GM18502 (cell line): ENCODE data around the gene VCL.
A peak's percentile ranks its signal among the peaks of the same experiment; 100 is the strongest.
"Not testable (repeated sequence)": the region's sequence is repeated elsewhere in the genome, so short reads cannot be mapped to it uniquely, and the experiment has no call there.

Source experiments
- ATAC-seq: cut with Tn5 transposase; IDR thresholded peaks from one replicate; pipeline ENCODE4 v1.9.1; 2021; ENCODE audit warnings: mild to moderate bottlenecking; ENCODE audit not compliant: unreplicated experiment, poor library complexity

The VCL gene

DNA sequence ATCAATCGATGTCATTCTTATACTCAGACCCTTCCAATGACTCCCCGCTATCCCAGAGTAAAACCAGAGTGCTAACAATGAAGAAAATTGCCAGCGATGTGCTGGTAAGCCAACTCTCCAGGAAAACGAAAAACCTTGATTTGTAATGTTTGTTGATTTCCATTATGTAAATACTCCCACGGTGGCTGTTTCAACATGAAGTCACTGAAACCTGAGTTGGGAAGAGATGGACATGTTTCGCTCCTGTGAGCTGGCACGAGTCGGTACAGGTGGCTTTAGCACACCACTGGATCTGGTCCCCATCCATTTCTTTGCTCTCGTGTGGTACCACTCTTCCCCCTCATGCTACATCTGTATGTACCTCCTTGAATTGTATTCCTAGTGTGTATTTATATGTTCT lies 99.9 kb downstream of the VCL start:
- no peak for ATAC-seq

DNA sequence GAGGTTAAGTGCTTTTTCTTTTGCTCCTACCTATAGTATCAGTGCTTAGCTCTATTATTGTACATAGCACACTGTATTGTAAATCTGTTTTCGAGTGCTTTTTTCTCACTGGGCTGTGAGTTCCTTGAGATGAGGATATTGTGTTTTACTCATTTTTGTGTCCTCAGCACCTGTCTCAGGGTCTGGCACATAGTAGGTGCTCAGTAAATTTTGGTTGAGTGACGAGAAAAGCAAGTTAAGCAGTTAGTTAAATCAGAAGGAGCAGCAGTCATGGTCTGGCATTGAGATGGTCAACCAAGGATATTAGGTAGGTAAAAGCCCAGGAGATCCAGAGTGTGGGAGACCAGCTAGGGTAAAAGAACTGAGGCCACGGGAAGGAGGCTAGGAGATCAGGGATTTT lies 101.5 kb downstream of the VCL start:
- no peak for ATAC-seq

DNA sequence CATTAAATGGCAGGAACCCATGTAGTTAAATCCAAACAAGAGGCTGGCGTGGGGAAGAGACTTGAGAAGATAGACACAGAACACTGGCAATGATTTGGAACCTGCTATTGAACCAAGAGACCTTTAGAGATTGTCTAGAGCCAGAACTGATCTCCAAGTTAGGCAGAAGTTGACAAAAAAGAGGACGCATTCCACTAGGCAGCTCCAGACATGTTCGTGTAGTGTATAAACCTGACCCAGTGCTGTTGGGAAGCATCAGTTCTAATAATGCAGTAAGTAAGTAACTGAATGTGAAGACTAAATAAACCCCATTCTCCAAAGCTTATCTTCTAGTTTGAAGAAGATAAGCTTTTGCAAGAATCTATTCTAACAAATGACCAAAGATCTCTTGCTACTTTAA lies 101.9 kb downstream of the VCL start:
- no peak for ATAC-seq

DNA sequence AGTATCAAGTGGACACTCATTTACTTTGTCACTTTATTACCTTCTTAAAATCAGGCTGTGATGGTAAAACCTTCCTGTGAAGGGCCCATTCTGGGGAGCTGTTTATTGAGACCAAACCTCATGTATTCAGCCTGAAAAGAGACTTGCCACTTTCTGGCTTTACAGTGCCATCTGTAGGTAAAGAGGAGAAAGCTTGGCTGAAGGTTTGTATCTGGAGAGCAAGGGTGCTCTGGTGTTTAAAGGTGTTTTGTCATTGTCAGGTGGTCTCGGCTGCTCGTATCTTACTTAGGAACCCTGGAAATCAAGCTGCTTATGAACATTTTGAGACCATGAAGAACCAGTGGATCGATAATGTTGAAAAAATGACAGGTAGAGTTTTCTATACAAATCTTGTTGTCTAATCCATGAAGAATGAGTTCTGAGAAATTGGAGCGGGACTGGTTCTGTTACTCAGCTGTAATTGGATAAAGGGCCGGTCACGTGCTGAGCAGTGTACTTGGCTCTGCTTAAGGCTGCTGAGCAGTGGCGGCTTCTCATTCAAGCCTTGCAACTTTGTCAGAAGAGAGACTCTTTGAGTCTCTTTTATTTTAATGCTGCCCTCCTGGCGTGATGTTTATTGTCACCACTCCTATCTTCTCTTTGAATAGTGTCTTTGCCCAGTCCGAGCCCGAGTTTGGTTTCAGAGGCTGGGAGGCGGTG lies 105.8 kb downstream of the VCL start:
- no peak for ATAC-seq

DNA sequence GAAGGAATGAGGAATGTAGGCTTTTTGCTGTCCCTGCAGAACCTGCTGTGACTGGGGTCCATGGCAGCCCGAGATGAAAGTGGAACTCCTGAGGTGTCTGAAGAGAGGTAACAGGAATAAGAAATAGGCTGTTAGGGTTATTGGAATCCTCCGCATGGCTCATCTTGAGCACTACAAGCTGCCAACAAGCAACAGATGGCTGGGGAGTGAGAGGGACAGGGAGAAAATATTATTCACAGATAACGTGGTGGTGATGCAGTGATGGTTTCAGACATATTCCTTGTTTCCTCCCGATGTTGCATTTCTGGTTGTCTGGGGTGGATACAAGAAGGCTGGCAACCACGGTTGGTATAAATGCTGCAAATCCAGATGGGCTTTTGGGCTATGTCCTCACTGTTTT lies 106.6 kb downstream of the VCL start:
- no peak for ATAC-seq

DNA sequence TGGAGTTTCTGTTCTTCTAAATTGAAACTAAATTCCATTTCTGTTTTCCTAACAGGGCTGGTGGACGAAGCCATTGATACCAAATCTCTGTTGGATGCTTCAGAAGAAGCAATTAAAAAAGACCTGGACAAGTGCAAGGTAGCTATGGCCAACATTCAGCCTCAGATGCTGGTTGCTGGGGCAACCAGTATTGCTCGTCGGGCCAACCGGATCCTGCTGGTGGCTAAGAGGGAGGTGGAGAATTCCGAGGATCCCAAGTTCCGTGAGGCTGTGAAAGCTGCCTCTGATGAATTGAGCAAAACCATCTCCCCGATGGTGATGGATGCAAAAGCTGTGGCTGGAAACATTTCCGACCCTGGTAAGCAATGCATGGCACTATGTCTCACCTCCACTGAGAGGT lies 107.1 kb downstream of the VCL start:
- no peak for ATAC-seq

DNA sequence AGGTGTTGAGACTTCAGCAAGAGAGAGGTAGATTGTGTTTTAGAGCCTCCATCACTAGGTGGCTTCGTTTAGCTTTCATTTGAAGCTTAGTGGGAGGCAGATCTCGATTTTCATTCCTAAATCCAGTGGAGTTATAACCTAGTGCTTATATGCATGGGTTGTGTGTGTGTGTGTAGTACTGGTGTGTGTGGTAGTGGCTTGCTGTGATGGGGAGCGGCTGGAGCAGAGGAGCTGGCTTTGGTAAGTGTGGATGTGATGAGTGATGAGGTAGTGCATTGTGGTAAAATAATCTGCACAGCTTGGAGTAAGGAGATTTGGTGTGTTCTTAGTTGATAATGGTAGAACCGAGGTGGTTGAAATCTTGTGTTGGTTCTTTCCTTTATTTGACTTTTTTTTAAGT lies 109.5 kb downstream of the VCL start:
- no peak for ATAC-seq

DNA sequence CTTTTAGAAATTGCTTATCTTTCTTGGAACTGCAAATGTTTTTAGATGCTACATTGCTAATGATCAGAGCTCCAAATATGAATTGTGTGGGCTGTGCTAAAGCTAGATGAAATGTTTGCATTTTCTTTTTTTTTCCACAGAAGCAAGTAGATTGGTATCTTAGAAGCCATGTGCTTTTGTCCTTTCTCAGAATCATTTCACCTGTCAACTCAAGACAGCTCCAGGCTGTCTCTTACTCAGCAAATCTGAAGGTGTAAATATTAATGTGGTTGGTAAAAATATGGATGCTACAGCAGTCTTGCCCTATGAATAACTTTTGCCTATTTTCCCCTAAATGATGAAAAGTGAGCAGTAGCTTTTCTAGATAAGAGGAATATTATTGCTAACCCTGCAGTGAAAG lies 111.5 kb downstream of the VCL start:
- no peak for ATAC-seq

DNA sequence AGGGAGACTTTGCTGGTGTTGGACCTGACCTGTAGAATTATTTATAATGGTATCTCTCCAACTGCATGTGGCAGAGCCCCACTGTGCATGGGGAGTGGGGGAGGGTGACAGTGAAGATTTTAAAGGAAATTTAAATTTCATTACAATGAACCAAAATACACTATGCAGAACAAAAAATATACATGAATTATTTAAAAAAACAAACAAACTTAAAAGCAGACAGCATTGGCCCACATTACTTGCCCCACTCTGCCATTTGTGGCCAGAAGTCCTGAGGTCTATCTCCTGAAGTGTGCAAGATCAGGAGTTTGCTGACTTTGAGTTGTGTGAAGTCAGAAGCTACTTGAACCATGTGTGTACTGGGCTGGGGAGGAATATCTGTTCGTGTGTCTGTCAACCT lies 112.2 kb downstream of the VCL start:
- no peak for ATAC-seq

DNA sequence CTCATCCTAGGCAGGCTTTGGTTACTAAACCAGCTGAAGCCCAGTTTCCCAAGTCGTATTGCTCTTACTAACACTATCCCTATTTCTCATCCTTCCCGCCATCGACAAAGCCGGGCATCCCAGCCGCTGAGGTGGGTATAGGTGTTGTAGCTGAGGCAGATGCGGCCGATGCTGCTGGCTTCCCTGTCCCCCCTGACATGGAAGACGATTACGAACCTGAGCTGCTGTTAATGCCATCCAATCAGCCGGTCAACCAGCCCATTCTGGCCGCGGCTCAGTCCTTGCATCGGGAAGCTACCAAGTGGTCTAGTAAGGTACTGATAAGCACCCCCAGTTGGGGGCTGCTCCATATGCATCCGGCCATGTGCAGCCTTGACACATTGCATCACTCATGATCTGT lies 113.9 kb downstream of the VCL start:
- no peak for ATAC-seq

DNA sequence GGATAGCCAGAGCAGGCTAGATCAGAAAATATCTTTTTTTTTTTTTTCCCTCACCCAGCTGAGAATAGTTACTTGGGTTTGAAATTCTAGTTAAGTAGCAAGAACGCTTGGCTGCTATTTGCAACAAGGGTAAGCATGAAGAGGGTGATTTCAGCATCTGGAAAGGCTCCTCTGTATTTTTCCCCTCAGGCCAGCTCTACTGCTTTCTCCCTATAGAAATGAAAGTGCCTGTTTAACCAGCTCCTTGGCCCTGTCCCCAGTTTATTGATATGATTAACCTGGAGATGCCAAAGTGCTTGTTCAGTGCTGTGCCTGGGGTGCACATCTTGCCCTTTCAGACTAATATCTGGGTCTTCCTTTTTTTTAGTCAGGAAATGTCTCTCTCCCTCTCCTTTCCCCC lies 115.6 kb downstream of the VCL start:
- no peak for ATAC-seq

DNA sequence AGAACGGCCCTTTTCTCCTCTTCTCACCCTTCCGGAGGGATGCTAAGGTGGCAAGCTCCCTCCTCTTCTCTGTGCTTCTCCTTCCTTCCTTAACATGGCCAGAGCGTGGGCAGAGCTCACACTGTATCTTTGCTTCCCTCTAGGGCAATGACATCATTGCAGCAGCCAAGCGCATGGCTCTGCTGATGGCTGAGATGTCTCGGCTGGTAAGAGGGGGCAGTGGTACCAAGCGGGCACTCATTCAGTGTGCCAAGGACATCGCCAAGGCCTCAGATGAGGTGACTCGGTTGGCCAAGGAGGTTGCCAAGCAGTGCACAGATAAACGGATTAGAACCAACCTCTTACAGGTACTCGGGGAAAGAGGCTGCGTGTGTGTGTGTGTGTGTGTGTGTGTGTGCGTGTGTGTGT lies 116.1 kb downstream of the VCL start:
- ATAC-seq: no peak

DNA sequence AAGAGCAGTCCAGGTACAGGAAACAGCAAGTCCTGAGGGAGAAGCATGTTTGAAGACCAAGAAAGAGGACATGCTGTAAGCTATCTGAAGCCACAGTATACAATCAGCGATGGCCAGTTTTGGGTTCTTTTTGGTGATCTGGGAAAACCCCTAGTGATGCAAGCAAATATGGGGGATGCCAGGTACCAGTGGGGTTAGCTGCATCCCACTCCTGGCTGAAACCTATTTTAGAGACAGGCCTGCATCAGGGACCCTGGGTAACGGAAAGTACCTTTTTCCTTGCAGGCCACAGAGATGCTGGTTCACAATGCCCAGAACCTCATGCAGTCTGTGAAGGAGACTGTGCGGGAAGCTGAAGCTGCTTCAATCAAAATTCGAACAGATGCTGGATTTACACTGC lies 119.8 kb downstream of the VCL start:
- ATAC-seq: peak; percentile 52

DNA sequence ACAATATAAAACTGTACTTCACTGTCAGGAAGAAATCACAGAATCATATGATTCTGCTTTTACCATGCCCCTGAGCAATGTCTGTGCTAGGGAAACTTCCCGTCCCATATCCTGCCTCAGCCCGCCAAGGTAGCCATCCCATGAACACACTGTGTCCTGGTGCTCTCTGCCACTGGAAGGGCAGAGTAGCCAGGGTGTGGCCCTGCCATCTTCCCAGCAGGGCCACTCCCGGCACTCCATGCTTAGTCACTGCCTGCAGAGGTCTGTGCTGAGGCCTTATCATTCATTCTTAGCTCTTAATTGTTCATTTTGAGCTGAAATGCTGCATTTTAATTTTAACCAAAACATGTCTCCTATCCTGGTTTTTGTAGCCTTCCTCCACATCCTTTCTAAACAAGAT lies 120.9 kb downstream of the VCL start:
- no peak for ATAC-seq

DNA sequence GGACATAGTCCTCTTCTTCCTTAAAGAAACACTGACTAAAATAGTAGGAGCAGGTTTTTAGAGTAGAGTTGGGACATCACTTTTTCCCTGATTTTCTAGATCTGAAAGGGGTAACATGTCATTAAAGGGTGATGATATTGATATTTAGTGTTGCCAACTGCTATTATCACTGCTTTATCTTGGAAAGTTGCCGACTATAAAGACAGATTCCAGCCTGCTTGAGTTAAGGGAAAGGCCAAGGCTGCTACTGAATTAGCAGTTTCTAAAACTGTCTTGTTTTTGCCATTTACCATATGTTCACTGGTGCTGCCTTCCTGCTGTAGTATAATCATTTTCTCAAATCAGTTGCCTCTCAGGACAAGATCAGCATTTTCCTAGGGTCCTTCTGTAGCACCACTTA lies 123.0 kb downstream of the VCL start:
- ATAC-seq: no peak

DNA sequence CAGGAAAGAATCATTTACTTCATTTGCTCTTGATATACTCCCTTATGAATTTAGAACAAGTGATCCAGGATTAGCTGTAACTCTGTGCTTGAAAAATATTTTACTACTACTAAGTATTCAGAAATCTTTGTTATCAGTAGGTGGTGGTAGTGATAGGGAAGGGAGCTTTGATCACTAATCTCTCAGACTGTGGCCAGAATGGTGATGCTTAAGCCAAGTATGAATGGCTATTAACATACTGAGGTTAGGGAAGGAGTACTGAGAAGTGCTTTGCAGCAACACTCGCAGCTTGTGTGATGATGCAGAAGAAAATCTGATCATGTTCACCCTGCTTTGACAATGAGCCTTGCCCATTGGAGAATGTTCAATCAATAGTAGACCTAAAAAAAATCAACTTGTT lies 123.5 kb downstream of the VCL start:
- no peak for ATAC-seq

DNA sequence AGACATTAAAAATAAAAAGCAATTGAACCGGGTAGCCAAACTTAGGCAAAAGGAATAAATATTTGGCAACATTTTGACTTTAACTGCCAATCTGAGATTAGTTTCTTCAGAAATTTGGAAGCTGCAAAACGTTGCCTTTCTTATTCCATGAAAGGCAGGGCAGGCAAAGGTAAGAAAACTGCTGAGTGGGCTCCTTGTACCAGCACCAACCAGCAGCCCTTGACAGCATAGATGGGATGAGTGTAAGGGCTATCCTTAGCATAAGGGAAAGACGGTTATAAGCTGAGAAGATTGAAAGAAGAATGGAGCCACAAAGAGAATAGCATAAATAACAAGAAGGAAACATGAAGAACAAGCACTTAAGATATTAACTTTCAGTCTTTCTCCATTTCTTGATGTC lies 124.1 kb downstream of the VCL start:
- no peak for ATAC-seq

DNA sequence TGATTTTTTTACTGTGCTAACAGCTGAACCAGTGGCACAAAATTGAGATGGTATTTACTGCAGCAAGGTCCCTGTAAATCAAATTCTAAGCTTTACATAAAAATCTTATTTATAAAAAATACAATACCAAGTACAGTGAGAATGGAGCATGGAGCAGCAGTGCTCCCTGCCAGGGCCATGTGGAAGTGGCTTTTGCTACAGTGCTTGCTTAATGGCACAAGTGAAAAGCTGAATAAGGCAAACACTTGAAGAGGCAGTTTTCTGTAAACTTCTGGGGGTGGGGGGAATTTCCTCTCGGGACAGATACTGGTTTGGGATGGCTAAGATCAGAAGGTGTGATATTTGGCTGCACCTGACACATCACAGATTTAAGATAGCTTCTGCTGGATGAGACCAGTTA lies 125.2 kb downstream of the VCL start:
- no peak for ATAC-seq

DNA sequence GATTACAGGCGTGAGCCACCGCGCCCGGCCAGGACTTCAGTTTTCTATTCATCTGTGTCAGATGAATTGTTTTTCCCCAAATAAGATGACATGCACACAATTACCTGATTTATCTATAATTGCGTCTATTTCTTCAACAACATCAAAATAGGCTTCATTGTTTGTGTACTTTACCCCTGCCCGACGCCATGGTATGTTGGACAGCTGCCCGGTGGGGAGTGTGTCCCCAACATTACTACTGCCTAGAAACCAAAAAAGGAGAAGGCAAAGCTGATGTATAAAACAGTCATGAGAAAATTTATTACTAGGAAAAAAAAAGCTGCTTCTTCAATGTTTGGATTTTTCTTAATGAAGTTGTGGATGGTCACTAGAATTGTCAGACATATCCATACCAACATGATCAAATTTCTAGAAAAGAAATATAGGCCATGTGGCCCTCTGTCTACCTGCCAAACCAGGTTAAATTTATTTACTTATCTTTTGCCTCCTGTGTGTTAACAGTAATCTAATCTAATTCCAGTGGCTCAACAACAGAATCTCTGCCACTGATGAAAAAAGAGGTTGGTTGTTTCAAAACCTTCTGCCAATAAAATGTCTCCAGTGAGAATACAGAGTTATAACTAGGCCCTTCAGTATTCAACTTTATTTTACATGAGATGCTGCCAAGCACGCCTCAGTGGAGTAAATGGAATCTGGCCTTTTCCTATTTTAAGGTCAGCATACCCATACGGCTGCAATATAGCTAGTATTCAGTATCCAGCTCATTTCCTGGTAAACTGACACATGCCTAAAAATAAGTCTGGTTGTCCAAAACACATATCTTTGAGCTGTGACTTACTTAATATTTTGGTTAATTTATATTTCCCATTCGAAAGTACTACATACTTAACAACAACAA lies 136.3 kb downstream of the VCL start:
- no peak for ATAC-seq

DNA sequence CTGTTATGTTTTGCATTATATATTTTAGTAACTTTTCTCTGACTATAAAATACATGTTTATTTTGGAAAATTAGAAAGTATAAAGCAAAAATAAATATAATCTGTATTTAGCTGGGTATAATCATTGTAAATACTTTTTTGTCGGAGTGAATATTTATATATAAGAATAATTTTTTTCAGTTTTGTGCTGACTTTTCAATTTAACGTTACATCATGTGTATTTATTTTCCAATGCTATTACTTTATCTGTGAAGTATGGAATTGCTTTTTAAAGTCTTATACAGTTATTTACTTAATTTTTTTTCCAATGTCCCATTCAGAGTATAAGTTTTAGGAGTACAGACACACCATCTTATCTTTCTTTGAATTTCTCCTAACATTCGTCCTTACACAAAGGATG lies 137.5 kb downstream of the VCL start:
- ATAC-seq: no peak

DNA sequence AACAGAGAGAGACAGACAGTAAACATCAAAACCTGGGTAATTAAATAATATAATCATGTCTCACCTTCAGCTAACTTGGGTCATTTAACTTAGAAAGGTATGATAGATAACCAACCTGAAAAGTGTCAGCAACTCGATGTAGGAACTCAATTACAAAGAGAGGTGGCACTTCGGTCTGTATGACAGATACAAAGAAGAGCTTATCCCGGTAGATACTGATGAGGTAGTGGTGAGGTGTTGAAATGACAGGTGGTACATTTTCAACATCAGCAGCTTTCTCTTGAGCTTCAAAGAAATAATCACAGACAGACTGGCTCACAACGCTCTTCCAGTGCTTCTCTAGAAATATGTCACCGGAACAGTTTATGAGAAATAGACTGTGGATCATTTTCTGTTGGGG lies 140.1 kb downstream of the VCL start:
- ATAC-seq: no peak

DNA sequence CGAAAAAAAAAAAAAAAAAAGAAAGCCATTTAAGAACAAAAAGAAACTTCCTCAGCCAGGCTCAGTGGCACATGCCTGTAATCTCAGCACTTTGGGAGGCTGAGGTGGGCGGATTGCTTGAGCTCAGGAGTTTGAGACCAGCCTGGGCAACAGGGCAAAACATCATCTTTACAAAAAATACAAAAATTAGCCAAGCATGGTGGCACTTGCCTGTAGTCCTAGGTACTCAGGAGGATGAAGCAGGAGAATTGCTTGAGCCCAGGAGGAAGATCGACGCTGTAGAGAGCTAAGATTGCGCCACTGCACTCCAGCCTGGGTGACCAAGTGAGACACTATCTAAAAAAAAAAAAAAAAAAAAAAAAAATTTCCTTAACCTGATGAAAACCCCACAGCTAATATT lies 140.7 kb downstream of the VCL start:
- ATAC-seq: not testable (repeated sequence)
